GM12864 (cell line): Measurements from ENCODE around the gene FNIP1.
"Not testable (repeated sequence)": the region's sequence is repeated elsewhere in the genome, so short reads cannot be mapped to it uniquely, and the experiment has no call there.

Experiments
- DNase-seq: peaks from one replicate; pipeline ENCODE4 v3.0.0-alpha.2; 2011; ENCODE audit warnings: low read depth
- H3K4me3 ChIP-seq: 2 replicates; pipeline ENCODE4 v1.5.1; 2011; ENCODE audit warnings: mild to moderate bottlenecking, low read depth, low read length, control low read depth
- CTCF ChIP-seq: IDR thresholded peaks from 2 replicates; pipeline ENCODE4 v1.5.1; 2011; ENCODE audit warnings: low read depth, mild to moderate bottlenecking, moderate library complexity, low read length, control low read depth, inconsistent platforms; ENCODE audit errors: missing control alignments

Gene FNIP1

GRCh38 chr5:131684595-131684994 lies 112.2 kb downstream of the FNIP1 start:
- DNase-seq: no peak
- TF ChIP-seq CTCF: no peak
- H3K4me3 ChIP-seq: no peak overlapping the region

GRCh38 chr5:131684051-131684450 lies 112.8 kb downstream of the FNIP1 start:
- H3K4me3 ChIP-seq: no peak overlapping the region
- TF ChIP-seq CTCF: no peak
- no peak for DNase-seq

- no peak for DNase-seq
- no peak overlapping the region for H3K4me3 ChIP-seq
- TF ChIP-seq CTCF: no peak
These were observed 114.0 kb downstream of the FNIP1 start for GRCh38 chr5:131682826-131683225.

- no peak overlapping the region for H3K4me3 ChIP-seq
- DNase-seq: no peak
- no peak for TF ChIP-seq CTCF
These were observed 114.6 kb downstream of the FNIP1 start for GRCh38 chr5:131682175-131682574.

- H3K4me3 ChIP-seq: no peak overlapping the region
- no peak for TF ChIP-seq CTCF
- DNase-seq: no peak
These were observed 116.9 kb downstream of the FNIP1 start for GRCh38 chr5:131679911-131680310.

GRCh38 chr5:131678273-131678672 lies 118.5 kb downstream of the FNIP1 start:
- DNase-seq: not testable (repeated sequence)

GRCh38 chr5:131677115-131677514 lies 119.7 kb downstream of the FNIP1 start:
- no peak for DNase-seq
- TF ChIP-seq CTCF: no peak
- H3K4me3 ChIP-seq: no peak overlapping the region

More at GRCh38 chr5:131678273-131678672, 118.5 kb downstream of the FNIP1 start:
- H3K4me3 ChIP-seq: not testable (repeated sequence)

GRCh38 chr5:131672776-131673175 lies 124.0 kb downstream of the FNIP1 start:
- no peak for DNase-seq
- TF ChIP-seq CTCF: no peak
- H3K4me3 ChIP-seq: no peak overlapping the region
